ENCODE measurements around the gene LCP2. TPM values are rescaled to one million over a fixed set of nuclear protein-coding genes. Genes with fewer than 3 reads are reported as not detected.

LCP2 gene
- total RNA-seq, 1 donor from 2014 or later = not detected

GRCh38 chr5:170316937-170317336 lies 19.4 kb upstream of the LCP2 start:
- Mint-ChIP-seq H3K4me3 (ENCODE audit: unreplicated experiment) (no peak overlapping the region), H3K27ac (ENCODE audit: unreplicated experiment) (no peak overlapping the region), H3K4me1 (ENCODE audit: low read depth) (peaks cover 18% of the 10 kb centered on the region), H3K36me3 (ENCODE audit: low read depth) (no peaks in the 10 kb centered on the region), H3K9me3 (ENCODE audit: low read depth) (peaks cover 2% of the 10 kb centered on the region), H3K27me3 (ENCODE audit: low read depth) (peaks cover 29% of the 10 kb centered on the region)
- TF ChIP-seq, protein P1, sequence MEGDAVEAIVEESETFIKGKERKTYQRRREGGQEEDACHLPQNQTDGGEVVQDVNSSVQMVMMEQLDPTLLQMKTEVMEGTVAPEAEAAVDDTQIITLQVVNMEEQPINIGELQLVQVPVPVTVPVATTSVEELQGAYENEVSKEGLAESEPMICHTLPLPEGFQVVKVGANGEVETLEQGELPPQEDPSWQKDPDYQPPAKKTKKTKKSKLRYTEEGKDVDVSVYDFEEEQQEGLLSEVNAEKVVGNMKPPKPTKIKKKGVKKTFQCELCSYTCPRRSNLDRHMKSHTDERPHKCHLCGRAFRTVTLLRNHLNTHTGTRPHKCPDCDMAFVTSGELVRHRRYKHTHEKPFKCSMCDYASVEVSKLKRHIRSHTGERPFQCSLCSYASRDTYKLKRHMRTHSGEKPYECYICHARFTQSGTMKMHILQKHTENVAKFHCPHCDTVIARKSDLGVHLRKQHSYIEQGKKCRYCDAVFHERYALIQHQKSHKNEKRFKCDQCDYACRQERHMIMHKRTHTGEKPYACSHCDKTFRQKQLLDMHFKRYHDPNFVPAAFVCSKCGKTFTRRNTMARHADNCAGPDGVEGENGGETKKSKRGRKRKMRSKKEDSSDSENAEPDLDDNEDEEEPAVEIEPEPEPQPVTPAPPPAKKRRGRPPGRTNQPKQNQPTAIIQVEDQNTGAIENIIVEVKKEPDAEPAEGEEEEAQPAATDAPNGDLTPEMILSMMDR (IDR thresholded peaks at IDR 0.05) = no peak
- no peak for DNase-seq (ENCODE audit: low spot score)

GRCh38 chr5:170315154-170315553 lies 17.6 kb upstream of the LCP2 start:
- TF ChIP-seq, protein P1 (IDR thresholded peaks at IDR 0.05) = no peak
- Mint-ChIP-seq H3K27me3 (ENCODE audit: low read depth) (peaks cover 25% of the 10 kb centered on the region), H3K4me1 (ENCODE audit: low read depth) (peaks cover 21% of the 10 kb centered on the region), H3K4me3 (ENCODE audit: unreplicated experiment) (no peak overlapping the region), H3K9me3 (ENCODE audit: low read depth) (no peaks in the 10 kb centered on the region), H3K36me3 (ENCODE audit: low read depth) (no peaks in the 10 kb centered on the region), H3K27ac (ENCODE audit: unreplicated experiment) (peak overlapping the region; percentile 8)
- no peak for DNase-seq (ENCODE audit: low spot score)

GRCh38 chr5:170314541-170315095 lies 17.0 kb upstream of the LCP2 start:
- H3K27me3 Mint-ChIP-seq (ENCODE audit: low read depth) = peaks cover 21% of the 10 kb centered on the region
- H3K36me3 Mint-ChIP-seq (ENCODE audit: low read depth) = no peaks in the 10 kb centered on the region
- H3K9me3 Mint-ChIP-seq (ENCODE audit: low read depth) = no peaks in the 10 kb centered on the region
- H3K4me1 Mint-ChIP-seq (ENCODE audit: low read depth) = peaks cover 23% of the 10 kb centered on the region
- no peak overlapping the region for H3K4me3 Mint-ChIP-seq (ENCODE audit: unreplicated experiment)
- no peak overlapping the region for H3K27ac Mint-ChIP-seq (ENCODE audit: unreplicated experiment)
- DNase-seq (ENCODE audit: low spot score) = no peak
- TF ChIP-seq, protein P1 (IDR thresholded peaks at IDR 0.05) = no peak

DNA sequence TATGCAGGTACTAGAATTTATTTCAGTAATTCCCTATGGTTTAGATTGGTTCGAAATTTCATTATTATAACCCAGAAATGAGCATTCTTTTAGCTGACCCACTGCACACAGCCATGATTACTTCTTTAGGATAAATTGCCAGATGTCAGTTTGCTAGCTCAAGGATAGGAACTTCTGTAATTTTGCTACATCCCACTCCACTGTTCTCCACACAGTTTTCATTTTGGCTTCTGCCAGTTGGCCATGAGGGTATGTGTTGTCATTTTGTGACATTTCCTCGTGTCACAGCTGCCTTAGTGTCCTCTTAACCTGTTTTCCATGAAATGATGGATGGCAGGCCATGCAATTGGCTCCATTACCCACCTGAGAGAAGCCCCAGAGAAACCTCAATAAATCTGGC lies 16.2 kb upstream of the LCP2 start:
- TF ChIP-seq, protein P1 (IDR thresholded peaks at IDR 0.05) = no peak
- Mint-ChIP-seq H3K4me3 (ENCODE audit: unreplicated experiment) (no peak overlapping the region), H3K36me3 (ENCODE audit: low read depth) (no peaks in the 10 kb centered on the region), H3K4me1 (ENCODE audit: low read depth) (peaks cover 23% of the 10 kb centered on the region), H3K27me3 (ENCODE audit: low read depth) (peaks cover 15% of the 10 kb centered on the region), H3K9me3 (ENCODE audit: low read depth) (no peaks in the 10 kb centered on the region), H3K27ac (ENCODE audit: unreplicated experiment) (no peak overlapping the region)
- DNase-seq (ENCODE audit: low spot score) = no peak

- H3K4me1 Mint-ChIP-seq (ENCODE audit: low read depth) = peaks cover 23% of the 10 kb centered on the region
- H3K4me3 Mint-ChIP-seq (ENCODE audit: unreplicated experiment) = no peak overlapping the region
- H3K27ac Mint-ChIP-seq (ENCODE audit: unreplicated experiment) = no peak overlapping the region
- no peaks in the 10 kb centered on the region for H3K9me3 Mint-ChIP-seq (ENCODE audit: low read depth)
- TF ChIP-seq, protein P1 (IDR thresholded peaks at IDR 0.05) = no peak
- DNase-seq (ENCODE audit: low spot score) = no peak
- no peaks in the 10 kb centered on the region for H3K36me3 Mint-ChIP-seq (ENCODE audit: low read depth)
- H3K27me3 Mint-ChIP-seq (ENCODE audit: low read depth) = peaks cover 11% of the 10 kb centered on the region
Measured at GRCh38 chr5:170313344-170313743, 15.8 kb upstream of the LCP2 start.
